ENCODE results near the gene NRTN. TPM values are rescaled to one million over a fixed set of nuclear protein-coding genes. Genes with fewer than 3 reads are reported as not detected.

Gene NRTN
- total and polyA plus RNA-seq, 2 of the 13 experiments (the other 11 are each of a cell fraction or from before 2014, with no cell fraction given) = 4.1 to 5.3 TPM

- TF ChIP-seq ZNF460 (CRISPR knock-in tag; IDR thresholded peaks at IDR 0.05; ENCODE audit: borderline replicate concordance) (no peak; the same call in 1 of the 2 replicates), SYNCRIP (IDR thresholded peaks at IDR 0.05; ENCODE audit: insufficient read depth, low read depth, low read length) (no peak), TEF (CRISPR knock-in tag; IDR thresholded peaks at IDR 0.05) (no peak), ZNF597 (CRISPR knock-in tag; IDR thresholded peaks at IDR 0.05) (no peak), ZC3H4 (CRISPR knock-in tag; IDR thresholded peaks at IDR 0.05; ENCODE audit: borderline replicate concordance) (no peak), ZNF607 (CRISPR knock-in tag; IDR thresholded peaks at IDR 0.05; ENCODE audit: borderline replicate concordance) (no peak), ZNF230 (CRISPR knock-in tag; IDR thresholded peaks at IDR 0.05) (0 out of 2 replicates have a peak, but pooled peaks have one; percentile 79), GRHL1 (CRISPR knock-in tag; conservative IDR thresholded peaks at IDR 0.05) (no peak), DNMT3B (CRISPR knock-in tag; conservative IDR thresholded peaks at IDR 0.05) (no peak), KDM3A (CRISPR knock-in tag; IDR thresholded peaks at IDR 0.05; ENCODE audit: low read depth) (0 out of 2 replicates have a peak, but pooled peaks have one; percentile 61), MAFK (conservative IDR thresholded peaks at IDR 0.05 in 1 of 2, IDR thresholded peaks at IDR 0.05 in 1 of 2; ENCODE audit: low read length in 2 of 2) (no peak), YEATS4 (CRISPR knock-in tag; IDR thresholded peaks at IDR 0.05; ENCODE audit: borderline replicate concordance) (peak; percentile 59; the same call in 1 of the 2 replicates), ELK4 (CRISPR knock-in tag; IDR thresholded peaks at IDR 0.05; ENCODE audit: borderline replicate concordance) (no peak), ZNF557 (CRISPR knock-in tag; IDR thresholded peaks at IDR 0.05) (no peak), TOE1 (CRISPR knock-in tag; IDR thresholded peaks at IDR 0.05) (no peak), ZNF800 (CRISPR knock-in tag; IDR thresholded peaks at IDR 0.05) (no peak), HOXA9 (CRISPR knock-in tag; IDR thresholded peaks at IDR 0.05; ENCODE audit: borderline replicate concordance) (peak; percentile 78; the same call in 1 of the 2 replicates), ETV5 (CRISPR knock-in tag; IDR thresholded peaks at IDR 0.05; ENCODE audit: borderline replicate concordance) (no peak; the same call in 1 of the 2 replicates), SPEN (CRISPR knock-in tag; IDR thresholded peaks at IDR 0.05; ENCODE audit: low read depth) (peak; percentile 81), ZNF576 (CRISPR knock-in tag; IDR thresholded peaks at IDR 0.05) (no peak), ZNF496 (CRISPR knock-in tag; IDR thresholded peaks at IDR 0.05; ENCODE audit: insufficient replicate concordance) (no peak), SOX5 (CRISPR knock-in tag; IDR thresholded peaks at IDR 0.05; ENCODE audit: borderline replicate concordance) (peak; percentile 61; the same call in 1 of the 2 replicates)
Observed at GRCh38 chr19:5826531-5827341, 21.9 kb downstream of the NRTN start (continued).
